Measurements from ENCODE around the gene PROX2. TPM values are rescaled to one million over a fixed set of nuclear protein-coding genes. Genes with fewer than 3 reads are reported as not detected.

Gene PROX2
- total RNA-seq, 2 donors from 2014 or later = 0.56 to 1.5 TPM

GRCh38 chr14:74913986-74914573, 38.1 kb upstream of the PROX2 start:
- DNase-seq (ENCODE audit: low spot score) = no peak
- Mint-ChIP-seq H3K27me3 (no peaks in the 10 kb centered on the region), H3K9me3 (no peaks in the 10 kb centered on the region), H3K27ac (no peak overlapping the region), H3K36me3 (no peaks in the 10 kb centered on the region), H3K4me3 (no peak overlapping the region), H3K4me1 (ENCODE audit: low read depth in 2 of 2) (no peaks in the 10 kb centered on the region)
- ATAC-seq = no peak

- DNase-seq (ENCODE audit: low spot score) (no peak), ATAC-seq (no peak)
- Mint-ChIP-seq H3K4me3 (no peak overlapping the region), H3K9me3 (no peaks in the 10 kb centered on the region), H3K27ac (no peak overlapping the region), H3K36me3 (no peaks in the 10 kb centered on the region), H3K4me1 (ENCODE audit: low read depth in 2 of 2) (no peaks in the 10 kb centered on the region), H3K27me3 (no peaks in the 10 kb centered on the region)
Measured at GRCh38 chr14:74913393-74913910, 37.5 kb upstream of the PROX2 start.

GRCh38 chr14:74912801-74913200, 36.9 kb upstream of the PROX2 start:
- no peak overlapping the region for H3K27ac Mint-ChIP-seq
- H3K9me3 Mint-ChIP-seq = no peaks in the 10 kb centered on the region
- no peaks in the 10 kb centered on the region for H3K27me3 Mint-ChIP-seq
- no peaks in the 10 kb centered on the region for H3K4me1 Mint-ChIP-seq (ENCODE audit: low read depth in 2 of 2)
- H3K4me3 Mint-ChIP-seq = no peak overlapping the region
- no peak for DNase-seq (ENCODE audit: low spot score)
- no peak for ATAC-seq
- no peaks in the 10 kb centered on the region for H3K36me3 Mint-ChIP-seq

- DNase-seq (ENCODE audit: low spot score) (no peak), ATAC-seq (no peak)
- no peaks in the 10 kb centered on the region for H3K9me3 Mint-ChIP-seq
- H3K27me3 Mint-ChIP-seq = no peaks in the 10 kb centered on the region
- no peaks in the 10 kb centered on the region for H3K36me3 Mint-ChIP-seq
- no peak overlapping the region for H3K27ac Mint-ChIP-seq
- no peak overlapping the region for H3K4me3 Mint-ChIP-seq
- H3K4me1 Mint-ChIP-seq (ENCODE audit: low read depth in 2 of 2) = peaks cover 0 to 2% of the 10 kb centered on the region in 2 donors
Measured at GRCh38 chr14:74912111-74912510, 36.2 kb upstream of the PROX2 start.

- Mint-ChIP-seq H3K27ac (no peak overlapping the region), H3K9me3 (no peaks in the 10 kb centered on the region), H3K4me3 (no peak overlapping the region), H3K36me3 (no peaks in the 10 kb centered on the region), H3K27me3 (no peaks in the 10 kb centered on the region), H3K4me1 (ENCODE audit: low read depth in 2 of 2) (peaks cover 0 to 3% of the 10 kb centered on the region in 2 donors)
- DNase-seq (ENCODE audit: low spot score) (no peak), ATAC-seq (no peak)
Measured at GRCh38 chr14:74911704-74912103, 35.8 kb upstream of the PROX2 start.

- H3K9me3 Mint-ChIP-seq = no peaks in the 10 kb centered on the region
- H3K27me3 Mint-ChIP-seq = no peaks in the 10 kb centered on the region
- peaks cover 0 to 3% of the 10 kb centered on the region in 2 donors for H3K4me1 Mint-ChIP-seq (ENCODE audit: low read depth in 2 of 2)
- no peak for DNase-seq (ENCODE audit: low spot score)
- no peak for ATAC-seq
- no peak overlapping the region for H3K4me3 Mint-ChIP-seq
- no peak overlapping the region for H3K27ac Mint-ChIP-seq
- no peaks in the 10 kb centered on the region for H3K36me3 Mint-ChIP-seq
Measured at GRCh38 chr14:74911221-74911620, 35.3 kb upstream of the PROX2 start.

- no peaks in the 10 kb centered on the region for H3K36me3 Mint-ChIP-seq
- peaks cover 0 to 4% of the 10 kb centered on the region in 2 donors for H3K4me1 Mint-ChIP-seq (ENCODE audit: low read depth in 2 of 2)
- ATAC-seq (no peak), DNase-seq (ENCODE audit: low spot score) (no peak)
- no peak overlapping the region for H3K4me3 Mint-ChIP-seq
- H3K27ac Mint-ChIP-seq = no peak overlapping the region
- no peaks in the 10 kb centered on the region for H3K9me3 Mint-ChIP-seq
- no peaks in the 10 kb centered on the region for H3K27me3 Mint-ChIP-seq
Measured at GRCh38 chr14:74910556-74910955, 34.6 kb upstream of the PROX2 start.

- H3K36me3 Mint-ChIP-seq = no peaks in the 10 kb centered on the region
- no peak overlapping the region for H3K27ac Mint-ChIP-seq
- no peaks in the 10 kb centered on the region for H3K9me3 Mint-ChIP-seq
- DNase-seq (ENCODE audit: low spot score) (no peak), ATAC-seq (no peak)
- H3K4me3 Mint-ChIP-seq = no peak overlapping the region
- peaks cover 0 to 7% of the 10 kb centered on the region in 2 donors for H3K4me1 Mint-ChIP-seq (ENCODE audit: low read depth in 2 of 2)
- H3K27me3 Mint-ChIP-seq = no peaks in the 10 kb centered on the region
Measured at GRCh38 chr14:74909911-74910310, 34.0 kb upstream of the PROX2 start.

- DNase-seq (ENCODE audit: low spot score) = no peak
- Mint-ChIP-seq H3K36me3 (no peaks in the 10 kb centered on the region), H3K27ac (no peak overlapping the region), H3K4me3 (no peak overlapping the region), H3K9me3 (no peaks in the 10 kb centered on the region), H3K4me1 (ENCODE audit: low read depth in 2 of 2) (peaks cover 0 to 10% of the 10 kb centered on the region in 2 donors), H3K27me3 (no peaks in the 10 kb centered on the region)
- ATAC-seq = no peak
Measured at GRCh38 chr14:74909501-74909900, 33.6 kb upstream of the PROX2 start.

GRCh38 chr14:74908861-74909341, 33.0 kb upstream of the PROX2 start:
- Mint-ChIP-seq H3K4me1 (ENCODE audit: low read depth in 2 of 2) (peaks cover 0 to 10% of the 10 kb centered on the region in 2 donors), H3K4me3 (no peak overlapping the region), H3K27me3 (no peaks in the 10 kb centered on the region), H3K36me3 (no peaks in the 10 kb centered on the region), H3K27ac (peak overlapping the region in 1 of 2 donors; percentile 54), H3K9me3 (no peaks in the 10 kb centered on the region)
- ATAC-seq (no peak), DNase-seq (ENCODE audit: low spot score) (no peak)

- H3K4me3 Mint-ChIP-seq = no peak overlapping the region
- no peaks in the 10 kb centered on the region for H3K9me3 Mint-ChIP-seq
- H3K36me3 Mint-ChIP-seq = no peaks in the 10 kb centered on the region
- H3K4me1 Mint-ChIP-seq (ENCODE audit: low read depth in 2 of 2) = peaks cover 0 to 10% of the 10 kb centered on the region in 2 donors
- no peak overlapping the region for H3K27ac Mint-ChIP-seq
- DNase-seq (ENCODE audit: low spot score) (no peak), ATAC-seq (no peak)
- no peaks in the 10 kb centered on the region for H3K27me3 Mint-ChIP-seq
Measured at GRCh38 chr14:74907744-74908143, 31.8 kb upstream of the PROX2 start.

GRCh38 chr14:74906925-74907521, 31.1 kb upstream of the PROX2 start:
- H3K4me1 Mint-ChIP-seq (ENCODE audit: low read depth in 2 of 2) = peaks cover 0 to 10% of the 10 kb centered on the region in 2 donors
- DNase-seq (ENCODE audit: low spot score) = no peak
- H3K27me3 Mint-ChIP-seq = no peaks in the 10 kb centered on the region
- H3K4me3 Mint-ChIP-seq = no peak overlapping the region
- no peak for ATAC-seq
- no peak overlapping the region for H3K27ac Mint-ChIP-seq
- H3K9me3 Mint-ChIP-seq = no peaks in the 10 kb centered on the region
- H3K36me3 Mint-ChIP-seq = no peaks in the 10 kb centered on the region

GRCh38 chr14:74905595-74906142, 29.7 kb upstream of the PROX2 start:
- H3K27me3 Mint-ChIP-seq = no peaks in the 10 kb centered on the region
- no peak overlapping the region for H3K4me3 Mint-ChIP-seq
- peaks cover 0 to 10% of the 10 kb centered on the region in 2 donors for H3K4me1 Mint-ChIP-seq (ENCODE audit: low read depth in 2 of 2)
- H3K36me3 Mint-ChIP-seq = no peaks in the 10 kb centered on the region
- peak; percentile 74 for DNase-seq (ENCODE audit: low spot score)
- ATAC-seq = peak; percentile 56 to 74
- peak overlapping the region; percentile 28 to 33 for H3K27ac Mint-ChIP-seq
- H3K9me3 Mint-ChIP-seq = no peaks in the 10 kb centered on the region

All from natural killer cell treated with Interleukin-12 subunit alpha and Interleukin-12 subunit beta and Interleukin-15 and Interleukin-18, amount 100 ng/mL, for 72 hours (primary cell).